ENCODE results near the gene SLC25A12. TPM values are rescaled to one million over a fixed set of nuclear protein-coding genes. Genes with fewer than 3 reads are reported as not detected.

The SLC25A12 gene
- total and polyA plus RNA-seq, 10 of the 15 experiments (the other 5 are each of a cell fraction or from before 2014, with no cell fraction given) = 20.9 to 50.0 (median 33.0) TPM

DNA sequence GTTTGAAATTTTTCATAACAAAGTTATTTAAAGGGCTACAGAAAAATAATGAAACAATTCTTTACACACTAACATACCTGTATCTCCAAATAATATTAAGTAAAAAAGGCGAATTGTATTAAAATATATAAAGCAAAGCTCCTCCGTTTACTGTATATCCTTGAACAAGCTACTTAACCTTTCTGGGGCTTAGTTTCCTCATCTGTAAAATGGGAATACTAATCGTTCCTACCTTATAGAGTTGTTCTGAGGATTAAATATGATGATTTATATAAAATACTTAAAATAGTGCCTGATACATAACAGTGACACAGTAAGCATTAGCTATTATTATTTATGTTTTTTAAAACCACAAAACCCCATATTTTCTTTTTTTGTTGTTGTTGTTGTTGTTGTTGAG, 13.3 kb downstream of the SLC25A12 start (continued):
- TF ChIP-seq STAT3 (IDR thresholded peaks at IDR 0.05; ENCODE audit: low read depth, low read length) (no peak), NFIC (IDR thresholded peaks at IDR 0.05; ENCODE audit: low read depth, low read length) (no peak), SIN3A (IDR thresholded peaks at IDR 0.05; ENCODE audit: low read depth, low read length) (no peak)

- SMC1A ChIA-PET (ENCODE audit: uncharacterized antibody, unreplicated experiment) = interaction anchor here (2.1 kb wide), 2 partner anchors 10 to 13 kb away, joined by 6 to 11 read pairs; no protein-coding TSS in a partner anchor
- H3K4me1 ChIP-seq (ENCODE audit: control insufficient read depth, insufficient read depth, low read length) = peaks cover 15% of the 10 kb centered on the region
- no TSS peak for BruUV-seq (replicated peaks)
- no peak overlapping the region for H2AFZ ChIP-seq (ENCODE audit: control insufficient read depth, low read depth, low read length)
- intact Hi-C loops (cut with micrococcal nuclease; ENCODE audit: unreplicated experiment) = no loop called here
- no peak for ATAC-seq
- peaks cover 0 to 4% of the 10 kb centered on the region in 2 experiments; a peak in 2 of 4 replicates for H3K36me3 ChIP-seq (ENCODE audit: control insufficient read depth in 2 of 2, insufficient read depth in 2 of 2, low read length in 1 of 2)
- H3K9ac ChIP-seq (ENCODE audit: control insufficient read depth, insufficient read depth, low read length) = no peak overlapping the region
- H3K4me2 ChIP-seq (ENCODE audit: control insufficient read depth, insufficient read depth) = no peak overlapping the region
- no peak for FAIRE-seq
- POLR2A ChIA-PET = no interaction called here
- no peak overlapping the region for H3K4me3 ChIP-seq
- RAD21 ChIA-PET (ENCODE audit: unreplicated experiment) = interaction anchor here (0.6 kb wide), 1 partner anchor 75 kb away, joined by 3 read pairs; no protein-coding TSS in a partner anchor
- CTCF ChIA-PET = interaction anchor here (0.6 to 1.4 kb wide), 4 partner anchors 16 to 1469 kb away, joined by 3 to 4 read pairs (median 3); no protein-coding TSS in a partner anchor
- 100% methylated on average over 1 of the region's 1 CpG for WGBS (ENCODE audit: insufficient coverage, insufficient replicate concordance, low lambda C conversion rate, missing lambda C conversion rate)
- H3K27me3 ChIP-seq (replicated peaks in 1 of 2; ENCODE audit: control insufficient read depth in 2 of 2, insufficient read depth in 2 of 2, low read length in 1 of 2) = no peaks in the 10 kb centered on the region
- in situ Hi-C loops (cut with MboI) = no loop called here
- no peak for DNase-seq (ENCODE audit: low read depth, low spot score)
- H3K79me2 ChIP-seq (ENCODE audit: control insufficient read depth, insufficient read depth, low read length) = peaks cover 15% of the 10 kb centered on the region
- no peak overlapping the region for H3K27ac ChIP-seq (ENCODE audit: control insufficient read depth, insufficient read depth)
- peaks cover under 1% of the 10 kb centered on the region; the same call in 1 of the 3 replicates for H3K9me3 ChIP-seq (replicated peaks; ENCODE audit: control insufficient read depth, insufficient read depth, low read length)
- H4K20me1 ChIP-seq (ENCODE audit: control insufficient read depth, insufficient read depth) = no peaks in the 10 kb centered on the region
- TF ChIP-seq E2F8 (IDR thresholded peaks at IDR 0.05; ENCODE audit: low read depth, partially characterized antibody) = no peak
- TF ChIP-seq CBX3 (IDR thresholded peaks at IDR 0.05; ENCODE audit: borderline replicate concordance, low read depth) = no peak
- no peak for TF ChIP-seq NFYA (IDR thresholded peaks at IDR 0.05; ENCODE audit: borderline replicate concordance, low read depth, low read length)
- no peak for TF ChIP-seq ATF7 (IDR thresholded peaks at IDR 0.05; ENCODE audit: low read depth)
- TF ChIP-seq HSF1 (IDR thresholded peaks at IDR 0.05; ENCODE audit: low read depth, low read length) = no peak
- no peak for TF ChIP-seq SRF (IDR thresholded peaks at IDR 0.05; ENCODE audit: low read depth in 2 of 2, low read length in 2 of 2)
- no peak for TF ChIP-seq SIX5 (IDR thresholded peaks at IDR 0.05; ENCODE audit: low read depth, low read length, severe bottlenecking)
- no peak for TF ChIP-seq NR2F1 (conservative IDR thresholded peaks at IDR 0.05)
- TF ChIP-seq ZNF384 (IDR thresholded peaks at IDR 0.05; ENCODE audit: borderline replicate concordance, low read depth, low read length) = no peak
- TF ChIP-seq NRF1 (conservative IDR thresholded peaks at IDR 0.05; ENCODE audit: low read depth, low read length) = no peak
- TF ChIP-seq, protein P1, sequence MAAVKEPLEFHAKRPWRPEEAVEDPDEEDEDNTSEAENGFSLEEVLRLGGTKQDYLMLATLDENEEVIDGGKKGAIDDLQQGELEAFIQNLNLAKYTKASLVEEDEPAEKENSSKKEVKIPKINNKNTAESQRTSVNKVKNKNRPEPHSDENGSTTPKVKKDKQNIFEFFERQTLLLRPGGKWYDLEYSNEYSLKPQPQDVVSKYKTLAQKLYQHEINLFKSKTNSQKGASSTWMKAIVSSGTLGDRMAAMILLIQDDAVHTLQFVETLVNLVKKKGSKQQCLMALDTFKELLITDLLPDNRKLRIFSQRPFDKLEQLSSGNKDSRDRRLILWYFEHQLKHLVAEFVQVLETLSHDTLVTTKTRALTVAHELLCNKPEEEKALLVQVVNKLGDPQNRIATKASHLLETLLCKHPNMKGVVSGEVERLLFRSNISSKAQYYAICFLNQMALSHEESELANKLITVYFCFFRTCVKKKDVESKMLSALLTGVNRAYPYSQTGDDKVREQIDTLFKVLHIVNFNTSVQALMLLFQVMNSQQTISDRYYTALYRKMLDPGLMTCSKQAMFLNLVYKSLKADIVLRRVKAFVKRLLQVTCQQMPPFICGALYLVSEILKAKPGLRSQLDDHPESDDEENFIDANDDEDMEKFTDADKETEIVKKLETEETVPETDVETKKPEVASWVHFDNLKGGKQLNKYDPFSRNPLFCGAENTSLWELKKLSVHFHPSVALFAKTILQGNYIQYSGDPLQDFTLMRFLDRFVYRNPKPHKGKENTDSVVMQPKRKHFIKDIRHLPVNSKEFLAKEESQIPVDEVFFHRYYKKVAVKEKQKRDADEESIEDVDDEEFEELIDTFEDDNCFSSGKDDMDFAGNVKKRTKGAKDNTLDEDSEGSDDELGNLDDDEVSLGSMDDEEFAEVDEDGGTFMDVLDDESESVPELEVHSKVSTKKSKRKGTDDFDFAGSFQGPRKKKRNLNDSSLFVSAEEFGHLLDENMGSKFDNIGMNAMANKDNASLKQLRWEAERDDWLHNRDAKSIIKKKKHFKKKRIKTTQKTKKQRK (IDR thresholded peaks at IDR 0.05; ENCODE audit: low read depth, low read length) = no peak
- TF ChIP-seq POLR2A (IDR thresholded peaks at IDR 0.05; ENCODE audit: low read depth, low read length) = no peak
- TF ChIP-seq NR2C1 (IDR thresholded peaks at IDR 0.05) = no peak
- TF ChIP-seq ZBED1 (IDR thresholded peaks at IDR 0.05; ENCODE audit: borderline replicate concordance) = no peak
These were observed 14.2 kb downstream of the SLC25A12 start for GRCh38 chr2:171879865-171880264.
